Measurements from ENCODE around the gene ADAMTS7. TPM values are rescaled to one million over a fixed set of nuclear protein-coding genes. Genes with fewer than 3 reads are reported as not detected.
"Not testable (repeated sequence)": the region's sequence is repeated elsewhere in the genome, so short reads cannot be mapped to it uniquely, and the experiment has no call there.

The ADAMTS7 gene
- total and polyA plus RNA-seq, 2 donors (not counting 1 experiment from before 2014, with no cell fraction given): 0.10 to 16.6 TPM

DNA sequence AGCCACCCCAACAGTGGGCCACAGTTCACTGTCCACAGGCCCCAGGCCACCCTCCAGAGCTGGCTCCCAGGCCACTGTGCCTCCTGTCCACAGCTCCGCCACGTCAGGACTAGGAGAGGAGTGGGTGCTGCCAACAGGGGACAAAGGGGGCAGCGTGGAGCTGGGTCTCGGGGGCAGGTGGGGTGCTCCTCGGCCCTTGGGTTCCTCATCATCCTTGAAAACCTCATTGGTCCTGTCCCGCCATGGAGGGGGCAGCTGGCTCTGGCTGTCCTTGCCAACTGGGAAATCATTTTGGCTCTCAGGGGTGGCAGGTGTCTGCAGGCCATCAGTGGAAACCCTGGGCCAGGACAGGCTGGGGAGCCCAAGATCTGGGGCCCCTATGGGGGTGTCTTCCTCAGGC is 45.2 kb downstream of the ADAMTS7 start:
- H3K4me3 Mint-ChIP-seq: no peak overlapping the region
- POLR2A ChIA-PET: interaction anchor here (0.7 kb wide), 1 partner anchor 328 kb away, joined by 3 read pairs; no protein-coding TSS in a partner anchor
- TF ChIP-seq, protein P1, sequence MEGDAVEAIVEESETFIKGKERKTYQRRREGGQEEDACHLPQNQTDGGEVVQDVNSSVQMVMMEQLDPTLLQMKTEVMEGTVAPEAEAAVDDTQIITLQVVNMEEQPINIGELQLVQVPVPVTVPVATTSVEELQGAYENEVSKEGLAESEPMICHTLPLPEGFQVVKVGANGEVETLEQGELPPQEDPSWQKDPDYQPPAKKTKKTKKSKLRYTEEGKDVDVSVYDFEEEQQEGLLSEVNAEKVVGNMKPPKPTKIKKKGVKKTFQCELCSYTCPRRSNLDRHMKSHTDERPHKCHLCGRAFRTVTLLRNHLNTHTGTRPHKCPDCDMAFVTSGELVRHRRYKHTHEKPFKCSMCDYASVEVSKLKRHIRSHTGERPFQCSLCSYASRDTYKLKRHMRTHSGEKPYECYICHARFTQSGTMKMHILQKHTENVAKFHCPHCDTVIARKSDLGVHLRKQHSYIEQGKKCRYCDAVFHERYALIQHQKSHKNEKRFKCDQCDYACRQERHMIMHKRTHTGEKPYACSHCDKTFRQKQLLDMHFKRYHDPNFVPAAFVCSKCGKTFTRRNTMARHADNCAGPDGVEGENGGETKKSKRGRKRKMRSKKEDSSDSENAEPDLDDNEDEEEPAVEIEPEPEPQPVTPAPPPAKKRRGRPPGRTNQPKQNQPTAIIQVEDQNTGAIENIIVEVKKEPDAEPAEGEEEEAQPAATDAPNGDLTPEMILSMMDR (IDR thresholded peaks at IDR 0.05): no peak
- no peak for TF ChIP-seq EZH2 (IDR thresholded peaks at IDR 0.05; ENCODE audit: borderline replicate concordance, insufficient read depth, low read depth, low read length, poor library complexity, severe bottlenecking)

GRCh38 chr15:78765154-78765860 is 46.0 kb downstream of the ADAMTS7 start:
- intact Hi-C loops (cut with micrococcal nuclease); H3K4me3 ChIP-seq (ENCODE audit: control extremely low read depth in 1 of 5, extremely low read depth in 1 of 5, insufficient read depth in 1 of 5, low read depth in 2 of 5, low read length in 4 of 5); H2AFZ ChIP-seq (ENCODE audit: insufficient read depth, low read depth, low read length, poor library complexity, severe bottlenecking); H3K27me3 ChIP-seq (replicated peaks in 1 of 4; ENCODE audit: control extremely low read depth in 1 of 4, control insufficient read depth in 3 of 4, insufficient read depth in 4 of 4, low read length in 3 of 4); H3K27ac ChIP-seq (ENCODE audit: low read length in 2 of 2); H3K4me3 Mint-ChIP-seq; H4K20me1 ChIP-seq (ENCODE audit: control insufficient read depth, insufficient read depth, low read length, poor library complexity, severe bottlenecking); CTCF ChIA-PET; H3K36me3 ChIP-seq (replicated peaks in 1 of 2; ENCODE audit: control extremely low read depth in 1 of 2, control insufficient read depth in 1 of 2, extremely low read depth in 1 of 2, insufficient read depth in 2 of 2, low read length in 1 of 2); H3K9me3 ChIP-seq (ENCODE audit: control extremely low read depth in 1 of 3, control insufficient read depth in 2 of 3, insufficient read depth in 1 of 3, low read length in 2 of 3); H3K79me2 ChIP-seq (ENCODE audit: control insufficient read depth, insufficient read depth, low read length); H3K27me3 Mint-ChIP-seq; H3K9me3 Mint-ChIP-seq (ENCODE audit: insufficient read depth); POLR2A ChIA-PET; H3K27ac Mint-ChIP-seq; H3K9ac ChIP-seq (ENCODE audit: low read length); H3K4me2 ChIP-seq (replicated peaks; ENCODE audit: low read depth, low read length, poor library complexity, severe bottlenecking); ATAC-seq (ENCODE audit: low read depth): not testable (repeated sequence)
- H3K4me1 Mint-ChIP-seq: peaks cover 26% of the 10 kb centered on the region
- H3K4me1 ChIP-seq (ENCODE audit: control insufficient read depth in 2 of 2, insufficient read depth in 2 of 2, low read length in 2 of 2): peaks cover 23 to 32% of the 10 kb centered on the region in 2 donors
- 93% methylated on average over 16 of the region's 18 CpGs for WGBS (ENCODE audit: insufficient coverage)
- peak; percentile 12 for DNase-seq

More for the DNA sequence above, 45.2 kb downstream of the ADAMTS7 start:
- Histone ChIP-seq H3K4me3 (ENCODE audit: control extremely low read depth in 1 of 5, extremely low read depth in 1 of 5, insufficient read depth in 1 of 5, low read depth in 2 of 5, low read length in 4 of 5) (no peak overlapping the region), H4K20me1 (ENCODE audit: control insufficient read depth, insufficient read depth, low read length, poor library complexity, severe bottlenecking) (no peaks in the 10 kb centered on the region), H3K4me2 (replicated peaks; ENCODE audit: low read depth, low read length, poor library complexity, severe bottlenecking) (no peak overlapping the region), H3K27ac (ENCODE audit: low read length in 2 of 2) (no peak overlapping the region), H3K36me3 (replicated peaks in 1 of 2; ENCODE audit: control extremely low read depth in 1 of 2, control insufficient read depth in 1 of 2, extremely low read depth in 1 of 2, insufficient read depth in 2 of 2, low read length in 1 of 2) (no peaks in the 10 kb centered on the region), H3K27me3 (replicated peaks in 1 of 4; ENCODE audit: control extremely low read depth in 1 of 4, control insufficient read depth in 3 of 4, insufficient read depth in 4 of 4, low read length in 3 of 4) (no peaks in the 10 kb centered on the region), H3K79me2 (ENCODE audit: control insufficient read depth, insufficient read depth, low read length) (no peaks in the 10 kb centered on the region), H3K9me3 (ENCODE audit: control extremely low read depth in 1 of 3, control insufficient read depth in 2 of 3, insufficient read depth in 1 of 3, low read length in 2 of 3) (peaks cover 0 to 5% (median 0%) of the 10 kb centered on the region in 3 donors), H2AFZ (ENCODE audit: insufficient read depth, low read depth, low read length, poor library complexity, severe bottlenecking) (no peak overlapping the region), H3K4me1 (ENCODE audit: control insufficient read depth in 2 of 2, insufficient read depth in 2 of 2, low read length in 2 of 2) (peaks cover 17 to 25% of the 10 kb centered on the region in 2 donors), H3K9ac (ENCODE audit: low read length) (no peak overlapping the region)
- H3K27ac Mint-ChIP-seq: no peak overlapping the region
- 98% methylated on average over 6 of the region's 6 CpGs for WGBS (ENCODE audit: insufficient coverage)
- intact Hi-C loops (cut with micrococcal nuclease): no loop called here
- DNase-seq (peak; percentile 2), ATAC-seq (ENCODE audit: low read depth) (no peak)
- CTCF ChIA-PET: no interaction called here
- H3K4me1 Mint-ChIP-seq: peaks cover 20% of the 10 kb centered on the region
- H3K9me3 Mint-ChIP-seq (ENCODE audit: insufficient read depth): no peaks in the 10 kb centered on the region
- no peaks in the 10 kb centered on the region for H3K27me3 Mint-ChIP-seq

DNA sequence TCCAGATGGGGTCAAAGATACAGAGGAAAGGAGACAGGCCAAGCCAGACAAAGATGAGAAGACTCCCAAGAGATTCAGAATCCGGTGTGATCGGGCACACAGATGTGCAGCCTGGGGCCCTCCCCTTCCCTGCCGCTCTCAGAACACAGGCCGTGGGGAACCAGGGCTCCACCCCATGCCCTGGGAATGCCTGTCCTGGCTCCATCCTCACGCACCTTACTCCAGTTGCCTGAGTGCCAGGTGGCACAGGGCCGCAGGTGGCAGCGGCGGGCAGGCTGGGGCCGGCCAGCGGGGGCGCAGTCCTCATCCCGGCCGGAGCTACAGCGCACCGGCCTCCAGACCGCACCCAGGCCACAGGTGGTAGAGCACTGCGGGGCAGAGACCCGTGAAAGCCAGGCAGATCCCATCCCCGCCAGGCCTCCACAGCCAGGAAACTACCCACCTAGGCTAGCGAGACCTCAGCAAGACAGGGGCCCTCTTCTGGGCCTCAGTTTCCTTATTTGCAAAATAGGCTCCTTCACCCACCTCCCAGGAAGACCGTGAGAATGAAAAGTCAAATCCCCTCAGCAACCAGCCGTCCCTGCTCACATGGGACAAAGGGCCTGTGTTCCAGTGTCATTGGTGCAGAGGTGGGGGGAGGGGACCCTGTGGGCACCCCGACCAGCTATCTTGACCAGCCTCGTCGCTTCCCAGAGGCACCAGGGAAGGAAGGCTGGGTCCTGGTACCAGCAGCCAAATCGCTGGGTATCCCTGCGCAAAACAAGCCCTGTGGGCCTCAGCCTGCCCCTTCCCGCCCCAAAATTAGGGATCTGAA is 46.7 kb downstream of the ADAMTS7 start:
- H3K9me3 Mint-ChIP-seq (ENCODE audit: insufficient read depth); H3K79me2 ChIP-seq (ENCODE audit: control insufficient read depth, insufficient read depth, low read length); H2AFZ ChIP-seq (ENCODE audit: insufficient read depth, low read depth, low read length, poor library complexity, severe bottlenecking); CTCF ChIA-PET; H3K27ac ChIP-seq (ENCODE audit: low read length in 2 of 2); H3K4me3 ChIP-seq (ENCODE audit: control extremely low read depth in 1 of 5, extremely low read depth in 1 of 5, insufficient read depth in 1 of 5, low read depth in 2 of 5, low read length in 4 of 5); H3K4me3 Mint-ChIP-seq; H3K27me3 Mint-ChIP-seq; H3K4me2 ChIP-seq (replicated peaks; ENCODE audit: low read depth, low read length, poor library complexity, severe bottlenecking); intact Hi-C loops (cut with micrococcal nuclease); POLR2A ChIA-PET; ATAC-seq (ENCODE audit: low read depth); H3K9ac ChIP-seq (ENCODE audit: low read length); H3K27ac Mint-ChIP-seq; H4K20me1 ChIP-seq (ENCODE audit: control insufficient read depth, insufficient read depth, low read length, poor library complexity, severe bottlenecking); H3K9me3 ChIP-seq (ENCODE audit: control extremely low read depth in 1 of 3, control insufficient read depth in 2 of 3, insufficient read depth in 1 of 3, low read length in 2 of 3); H3K36me3 ChIP-seq (replicated peaks in 1 of 2; ENCODE audit: control extremely low read depth in 1 of 2, control insufficient read depth in 1 of 2, extremely low read depth in 1 of 2, insufficient read depth in 2 of 2, low read length in 1 of 2); H3K27me3 ChIP-seq (replicated peaks in 1 of 4; ENCODE audit: control extremely low read depth in 1 of 4, control insufficient read depth in 3 of 4, insufficient read depth in 4 of 4, low read length in 3 of 4): not testable (repeated sequence)
- DNase-seq: peak; percentile 1
- peaks cover 31% of the 10 kb centered on the region for H3K4me1 Mint-ChIP-seq
- WGBS (ENCODE audit: insufficient coverage): 83% methylated on average over 24 of the region's 28 CpGs
- peaks cover 31 to 40% of the 10 kb centered on the region in 2 donors for H3K4me1 ChIP-seq (ENCODE audit: control insufficient read depth in 2 of 2, insufficient read depth in 2 of 2, low read length in 2 of 2)

Measured in B cell (primary cell).